Endothelial cell of umbilical vein (primary cell): ENCODE data around the gene CACNA1C. TPM values are rescaled to one million over a fixed set of nuclear protein-coding genes. Genes with fewer than 3 reads are reported as not detected.

Source experiments
- BruUV-seq: library from RNA; stranded (reverse); fragments of 400-500 nt; replicated peaks from 2 replicates; lab custom pipeline; 2021; lab: Mats Ljungman, UMichigan
- CTCF ChIA-PET: fragments of 300-600, 350-600 bp; sonication (Branson Sonifier 250); formaldehyde crosslinking; loops from one replicate; lab custom pipeline; 2021; ENCODE audit warnings: antibody characterized with exemption, inconsistent platforms; lab: Charles Lee
- POLR2A ChIA-PET: fragments of 300-600, 350-600 bp; sonication (Branson Sonifier 250); formaldehyde crosslinking; loops from one replicate; lab custom pipeline; 2021; ENCODE audit warnings: antibody characterized with exemption, inconsistent platforms; lab: Charles Lee
- DNase-seq: peaks from one replicate; pipeline ENCODE4 v3.0.0-alpha.2; 2011; ENCODE audit warnings: low read depth, low spot score
- FAIRE-seq: peaks from 2 replicates; lab custom pipeline; 2011; peaks lifted over from hg19 to GRCh38; lab: Jason Lieb, UNC
- H2AFZ ChIP-seq: 2 replicates; pipeline ENCODE4 v1.6.0; 2012; ENCODE audit warnings: low read depth, low read length, control low read depth, inconsistent platforms
- H3K27ac ChIP-seq: 2 replicates; pipeline ENCODE4 v1.5.1; 2011; ENCODE audit warnings: low read depth, mild to moderate bottlenecking, control low read depth, low read length, moderate library complexity; ENCODE audit not compliant: insufficient read depth
- H3K27me3 ChIP-seq, 2 experiments: 2 replicates each; pipeline versions ENCODE4 v1.6.0 to v1.6.1; 2011; ENCODE audit warnings: low read length in 2 of 2, mixed read lengths in 1 of 2; ENCODE audit not compliant: control insufficient read depth in 2 of 2, insufficient read depth in 2 of 2
- H3K36me3 ChIP-seq, 2 experiments: 2 replicates in 1 of 2; 3 replicates in 1 of 2; pipeline ENCODE4 v1.5.1; 2011; ENCODE audit warnings: low read length in 2 of 2, mild to moderate bottlenecking in 1 of 2, moderate library complexity in 1 of 2; ENCODE audit not compliant: control insufficient read depth in 2 of 2, insufficient read depth in 2 of 2; ENCODE audit errors: extremely low read depth in 1 of 2
- H3K4me1 ChIP-seq: 3 replicates; pipeline ENCODE4 v1.5.1; 2011; ENCODE audit warnings: mild to moderate bottlenecking, low read length; ENCODE audit not compliant: control insufficient read depth, insufficient read depth; ENCODE audit errors: extremely low read depth
- H3K4me2 ChIP-seq: 2 replicates; pipeline ENCODE4 v1.6.1; 2011; ENCODE audit warnings: low read length, control low read depth, mixed read lengths; ENCODE audit not compliant: insufficient read depth
- H3K4me3 ChIP-seq, 3 experiments: fragments of 200-600 bp in 1 of 3; sonication (generic), shearing (Covaris generic) in 1 of 3; replicated peaks in 1 of 3; 2 replicates each; pipeline ENCODE4 v1.5.1; 2011 to 2016; ENCODE audit warnings: control low read depth in 3 of 3, low read length in 3 of 3, mild to moderate bottlenecking in 2 of 3, inconsistent platforms in 1 of 3, low read depth in 1 of 3, moderate library complexity in 1 of 3; ENCODE audit not compliant: insufficient read depth in 1 of 3
- H3K79me2 ChIP-seq: 2 replicates; pipeline ENCODE4 v1.6.0; 2012; ENCODE audit warnings: low read length, inconsistent platforms; ENCODE audit not compliant: control insufficient read depth, insufficient read depth
- H3K9ac ChIP-seq: replicated peaks from 2 replicates; pipeline ENCODE3; 2011; ENCODE audit warnings: low read length, control low read depth; ENCODE audit not compliant: insufficient read depth; ENCODE audit errors: extremely low read depth
- H3K9me1 ChIP-seq: replicated peaks from 3 replicates; pipeline ENCODE4 v1.6.0; 2011; ENCODE audit warnings: mild to moderate bottlenecking, low read length; ENCODE audit not compliant: control insufficient read depth, insufficient read depth; ENCODE audit errors: extremely low read depth
- H3K9me3 ChIP-seq: replicated peaks from 2 replicates; pipeline ENCODE4 v1.5.1; 2012; ENCODE audit warnings: low read length, inconsistent platforms; ENCODE audit not compliant: control insufficient read depth, insufficient read depth
- H4K20me1 ChIP-seq: replicated peaks from 2 replicates; pipeline ENCODE3; 2011; ENCODE audit warnings: mild to moderate bottlenecking, low read length; ENCODE audit not compliant: control insufficient read depth, insufficient read depth; ENCODE audit errors: extremely low read depth
- EZH2 ChIP-seq: IDR thresholded peaks from 2 replicates; pipeline ENCODE4 v1.6.1; 2012; ENCODE audit warnings: borderline replicate concordance, low read depth, mild to moderate bottlenecking, moderate library complexity, low read length, inconsistent platforms; ENCODE audit not compliant: severe bottlenecking
- FOS ChIP-seq: IDR thresholded peaks from 2 replicates; pipeline ENCODE4 v1.6.1; 2011; ENCODE audit warnings: mild to moderate bottlenecking, low read length, moderate library complexity, borderline replicate concordance; ENCODE audit not compliant: insufficient read depth
- GATA2 ChIP-seq: IDR thresholded peaks from 2 replicates; pipeline ENCODE4 v1.7.0; 2011; ENCODE audit warnings: low read depth, mild to moderate bottlenecking, moderate library complexity, mixed read lengths, low read length; ENCODE audit not compliant: insufficient read length, insufficient read depth
- JUN ChIP-seq: IDR thresholded peaks from 2 replicates; pipeline ENCODE4 v1.6.1; 2011; ENCODE audit warnings: borderline replicate concordance, low read depth; ENCODE audit not compliant: insufficient read length, insufficient read depth
- MYC ChIP-seq: IDR thresholded peaks from one replicate; pipeline ENCODE4 v1.6.1; 2011; ENCODE audit warnings: mild to moderate bottlenecking, low read depth, low read length
- POLR2A ChIP-seq: IDR thresholded peaks from 2 replicates; pipeline ENCODE4 v1.6.1; 2012; ENCODE audit warnings: low read depth, mild to moderate bottlenecking, control low read depth, low read length
- POLR2AphosphoS5 ChIP-seq: IDR thresholded peaks from 2 replicates; pipeline ENCODE4 v1.6.1; 2012; ENCODE audit warnings: low read depth, mild to moderate bottlenecking, control low read depth, low read length, moderate library complexity; ENCODE audit not compliant: insufficient read depth
- dilution Hi-C: fragments of 300-500 bp; cut with MboI; formaldehyde crosslinking; loops from one replicate; pipeline ENCODE4 v1.15.0; 2019; ENCODE audit warnings: low sequenced_read_pairs; ENCODE audit not compliant: extremely low pct_ligation_motif_present
- intact Hi-C: fragments of 100-400 bp; cut with micrococcal nuclease; formaldehyde crosslinking; loops from one replicate; pipeline ENCODE4 v1.10.0; 2022
- polyA plus RNA-seq, 4 experiments: library from polyadenylated mRNA; depleted of rRNA in 3 of 4; stranded (reverse) in 3 of 4; unstranded in 1 of 4; fragments of >200 nt; gene quantifications; 2 replicates each; pipeline versions ENCODE4 v1.2.1 to v1.2.3, GENCODE V29; 2011 to 2012; ENCODE audit warnings: missing spikeins in 1 of 4
- total RNA-seq: library from RNA; stranded (reverse); gene quantifications from 2 replicates; pipeline ENCODE4 v1.2.3, GENCODE V29; 2021
- TF ChIP-seq, protein P1 (sequence below): IDR thresholded peaks from 2 replicates; pipeline ENCODE4 v1.6.1; 2011; ENCODE audit not compliant: insufficient read depth, insufficient read length
- TF ChIP-seq, protein P2 (sequence below), 2 donors: IDR thresholded peaks; 1 replicate in 1 of 2; 2 replicates in 1 of 2; pipeline ENCODE4 v1.5.1; 2011; ENCODE audit warnings: low read length in 2 of 2, mild to moderate bottlenecking in 2 of 2, moderate library complexity in 2 of 2, control low read depth in 1 of 2, inconsistent platforms in 1 of 2, low read depth in 1 of 2; ENCODE audit not compliant: insufficient read depth in 1 of 2; ENCODE audit errors: extremely low read depth in 1 of 2

The CACNA1C gene
- total and polyA plus RNA-seq, 2 donors (not counting 3 experiments of a cell fraction or from before 2014, with no cell fraction given) = not detected

DNA sequence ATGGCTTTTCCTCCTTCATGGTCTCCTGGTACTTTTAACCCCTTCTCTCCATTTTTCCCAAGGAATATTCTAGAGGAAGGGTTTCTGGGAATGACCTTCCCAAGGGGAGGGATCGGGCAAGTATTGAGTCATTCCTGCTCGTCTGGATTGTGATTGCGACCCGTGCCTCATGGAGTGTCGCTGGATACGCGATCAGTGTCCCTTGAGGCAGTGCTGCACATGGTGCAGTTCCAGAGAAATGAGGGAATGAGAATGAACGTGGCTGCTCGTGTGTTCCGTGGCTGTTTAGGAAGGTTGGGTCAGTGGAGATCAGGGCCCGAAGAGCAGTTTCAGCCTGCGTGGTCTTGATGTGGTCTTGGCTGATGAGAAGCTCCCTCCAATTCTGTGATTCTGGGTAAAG is 234.4 kb downstream of the CACNA1C start:
- DNase-seq = no peak
- Histone ChIP-seq H2AFZ (no peak overlapping the region), H3K27me3 (peaks cover under 1 to 5% of the 10 kb centered on the region in 2 experiments), H3K4me3 (no peak overlapping the region), H3K27ac (no peak overlapping the region), H3K9me3 (no peaks in the 10 kb centered on the region), H3K4me2 (no peak overlapping the region), H3K9me1 (no peaks in the 10 kb centered on the region), H3K4me1 (no peaks in the 10 kb centered on the region), H3K9ac (no peak overlapping the region), H3K36me3 (no peaks in the 10 kb centered on the region), H3K79me2 (no peaks in the 10 kb centered on the region), H4K20me1 (no peaks in the 10 kb centered on the region)
- dilution Hi-C loops (no loop called here), intact Hi-C loops (loop anchor here (10.0 kb wide), 1 partner anchor 232 kb away; the partner anchor contains the start of gene CACNA1C)
- BruUV-seq = no TSS peak
- FAIRE-seq = no peak
- TF ChIP-seq POLR2AphosphoS5 = no peak
- TF ChIP-seq FOS = no peak
- CTCF ChIA-PET = no interaction called here
- POLR2A ChIA-PET = no interaction called here

DNA sequence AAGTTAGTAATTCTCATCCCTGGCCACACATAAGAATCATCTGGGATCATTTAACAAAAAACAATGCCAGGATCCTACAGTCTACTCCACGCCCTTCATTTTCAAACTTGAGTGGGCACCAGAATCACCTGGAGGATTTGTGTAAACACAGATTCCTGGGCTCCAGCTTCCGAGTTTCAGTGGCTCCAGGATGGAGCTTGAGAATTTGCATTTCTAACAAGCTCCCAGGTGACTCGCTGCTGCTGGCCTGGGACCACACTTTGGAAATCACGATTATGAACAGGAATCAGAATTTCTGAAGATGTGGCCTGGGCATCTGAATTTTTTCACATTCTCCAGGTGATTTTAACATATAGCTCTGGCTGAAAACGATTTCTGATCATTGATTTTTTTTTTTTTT is 234.8 kb downstream of the CACNA1C start:
- dilution Hi-C loops (no loop called here), intact Hi-C loops (loop anchor here (10.0 kb wide), 1 partner anchor 233 kb away; the partner anchor contains the start of gene CACNA1C)
- no peaks in the 10 kb centered on the region for H4K20me1 ChIP-seq
- no peaks in the 10 kb centered on the region for H3K36me3 ChIP-seq
- H3K9ac ChIP-seq = no peak overlapping the region
- ChIA-PET CTCF (interaction anchor here (1.0 kb wide), 1 partner anchor 9 kb away, joined by 3 read pairs; no protein-coding TSS in a partner anchor), POLR2A (no interaction called here)
- H3K9me3 ChIP-seq = no peaks in the 10 kb centered on the region
- no peaks in the 10 kb centered on the region for H3K79me2 ChIP-seq
- H3K4me1 ChIP-seq = no peaks in the 10 kb centered on the region
- FAIRE-seq (no peak), DNase-seq (no peak)
- no peaks in the 10 kb centered on the region for H3K9me1 ChIP-seq
- BruUV-seq = no TSS peak
- H3K27me3 ChIP-seq = peaks cover 0 to 3% of the 10 kb centered on the region in 2 experiments
- TF ChIP-seq JUN (no peak), MYC (no peak), POLR2A (no peak), POLR2AphosphoS5 (no peak), GATA2 (no peak), FOS (no peak), EZH2 (no peak)
- TF ChIP-seq, protein P1, sequence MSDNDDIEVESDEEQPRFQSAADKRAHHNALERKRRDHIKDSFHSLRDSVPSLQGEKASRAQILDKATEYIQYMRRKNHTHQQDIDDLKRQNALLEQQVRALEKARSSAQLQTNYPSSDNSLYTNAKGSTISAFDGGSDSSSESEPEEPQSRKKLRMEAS = no peak
- TF ChIP-seq, protein P2, sequence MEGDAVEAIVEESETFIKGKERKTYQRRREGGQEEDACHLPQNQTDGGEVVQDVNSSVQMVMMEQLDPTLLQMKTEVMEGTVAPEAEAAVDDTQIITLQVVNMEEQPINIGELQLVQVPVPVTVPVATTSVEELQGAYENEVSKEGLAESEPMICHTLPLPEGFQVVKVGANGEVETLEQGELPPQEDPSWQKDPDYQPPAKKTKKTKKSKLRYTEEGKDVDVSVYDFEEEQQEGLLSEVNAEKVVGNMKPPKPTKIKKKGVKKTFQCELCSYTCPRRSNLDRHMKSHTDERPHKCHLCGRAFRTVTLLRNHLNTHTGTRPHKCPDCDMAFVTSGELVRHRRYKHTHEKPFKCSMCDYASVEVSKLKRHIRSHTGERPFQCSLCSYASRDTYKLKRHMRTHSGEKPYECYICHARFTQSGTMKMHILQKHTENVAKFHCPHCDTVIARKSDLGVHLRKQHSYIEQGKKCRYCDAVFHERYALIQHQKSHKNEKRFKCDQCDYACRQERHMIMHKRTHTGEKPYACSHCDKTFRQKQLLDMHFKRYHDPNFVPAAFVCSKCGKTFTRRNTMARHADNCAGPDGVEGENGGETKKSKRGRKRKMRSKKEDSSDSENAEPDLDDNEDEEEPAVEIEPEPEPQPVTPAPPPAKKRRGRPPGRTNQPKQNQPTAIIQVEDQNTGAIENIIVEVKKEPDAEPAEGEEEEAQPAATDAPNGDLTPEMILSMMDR (IDR thresholded peaks at IDR 0.05; ENCODE audit: extremely low read depth in 1 of 2, insufficient read depth in 1 of 2, low read depth in 1 of 2, low read length in 2 of 2) = no peak
- no peak overlapping the region for H3K4me2 ChIP-seq
- H3K4me3 ChIP-seq = no peak overlapping the region
- no peak overlapping the region for H3K27ac ChIP-seq
- no peak overlapping the region for H2AFZ ChIP-seq
